ENCODE data around the gene CXXC5. TPM values are rescaled to one million over a fixed set of nuclear protein-coding genes. Genes with fewer than 3 reads are reported as not detected.

CXXC5 gene
- total RNA-seq, 4 donors from 2014 or later = 26.5 to 50.7 (median 36.2) TPM

- 56% methylated on average over 16 of the region's 16 CpGs; no CpG with 5 or more reads in 1 of the 2 donors for WGBS, 2 donors (ENCODE audit: low coverage in 1 of 2)
- in situ Hi-C loops (cut with MboI; ENCODE audit: low pct_ligation_motif_present in 1 of 4, low pct_unique_long_range_greater_than_20kb in 1 of 4, low sequenced_read_pairs in 3 of 4) = loop anchor here in 2 of 4 donors (10.0 to 25.0 kb wide), 2 partner anchors 52 to 119 kb away; no protein-coding TSS in a partner anchor
Observed at GRCh38 chr5:139642891-139643871, 5.0 kb upstream of the CXXC5 start.

GRCh38 chr5:139644001-139644456 lies 4.1 kb upstream of the CXXC5 start:
- in situ Hi-C loops (cut with MboI; ENCODE audit: low pct_ligation_motif_present in 1 of 4, low pct_unique_long_range_greater_than_20kb in 1 of 4, low sequenced_read_pairs in 3 of 4) = loop anchor here in 2 of 4 donors (10.0 to 25.0 kb wide), 2 partner anchors 51 to 118 kb away; no protein-coding TSS in a partner anchor
- H3K9me3 ChIP-seq = no peaks in the 10 kb centered on the region
- H3K4me1 ChIP-seq = peaks cover 13 to 49% (median 42%) of the 10 kb centered on the region in 4 donors
- no peaks in the 10 kb centered on the region for H3K36me3 ChIP-seq
- intact Hi-C loops (cut with DNase I; ENCODE audit: low total_unique reads) = no loop called here
- H3K4me3 ChIP-seq = no peak overlapping the region
- no peaks in the 10 kb centered on the region for H3K27me3 ChIP-seq
- 80% methylated on average over 5 of the region's 5 CpGs; no CpG with 5 or more reads in 1 of the 2 donors for WGBS, 2 donors (ENCODE audit: low coverage in 1 of 2)
- peak overlapping the region; percentile 65 to 86 (median 77) for H3K27ac ChIP-seq
- TF ChIP-seq CTCF (IDR thresholded peaks at IDR 0.05) (no peak), POLR2AphosphoS5 (IDR thresholded peaks at IDR 0.05) (no peak), POLR2A (IDR thresholded peaks at IDR 0.05) (no peak), EP300 (IDR thresholded peaks at IDR 0.05; ENCODE audit: low read depth) (no peak)
- DNase-seq = peak; percentile 13

More at GRCh38 chr5:139642891-139643871, 5.0 kb upstream of the CXXC5 start:
- Histone ChIP-seq H3K9me3 (no peaks in the 10 kb centered on the region), H3K36me3 (no peaks in the 10 kb centered on the region), H3K4me3 (no peak overlapping the region), H3K27ac (peak overlapping the region; percentile 65 to 86 (median 77)), H3K27me3 (no peaks in the 10 kb centered on the region), H3K4me1 (peaks cover 22 to 55% (median 50%) of the 10 kb centered on the region in 4 donors)
- intact Hi-C loops (cut with DNase I; ENCODE audit: low total_unique reads) = no loop called here
- no peak for TF ChIP-seq EP300 (IDR thresholded peaks at IDR 0.05; ENCODE audit: low read depth)
- TF ChIP-seq POLR2AphosphoS5 (IDR thresholded peaks at IDR 0.05) = peak in 2 of 3 donors; percentile 51
- TF ChIP-seq CTCF (IDR thresholded peaks at IDR 0.05) = no peak
- TF ChIP-seq POLR2A (IDR thresholded peaks at IDR 0.05) = no peak
- peak; percentile 88 for DNase-seq

DNA sequence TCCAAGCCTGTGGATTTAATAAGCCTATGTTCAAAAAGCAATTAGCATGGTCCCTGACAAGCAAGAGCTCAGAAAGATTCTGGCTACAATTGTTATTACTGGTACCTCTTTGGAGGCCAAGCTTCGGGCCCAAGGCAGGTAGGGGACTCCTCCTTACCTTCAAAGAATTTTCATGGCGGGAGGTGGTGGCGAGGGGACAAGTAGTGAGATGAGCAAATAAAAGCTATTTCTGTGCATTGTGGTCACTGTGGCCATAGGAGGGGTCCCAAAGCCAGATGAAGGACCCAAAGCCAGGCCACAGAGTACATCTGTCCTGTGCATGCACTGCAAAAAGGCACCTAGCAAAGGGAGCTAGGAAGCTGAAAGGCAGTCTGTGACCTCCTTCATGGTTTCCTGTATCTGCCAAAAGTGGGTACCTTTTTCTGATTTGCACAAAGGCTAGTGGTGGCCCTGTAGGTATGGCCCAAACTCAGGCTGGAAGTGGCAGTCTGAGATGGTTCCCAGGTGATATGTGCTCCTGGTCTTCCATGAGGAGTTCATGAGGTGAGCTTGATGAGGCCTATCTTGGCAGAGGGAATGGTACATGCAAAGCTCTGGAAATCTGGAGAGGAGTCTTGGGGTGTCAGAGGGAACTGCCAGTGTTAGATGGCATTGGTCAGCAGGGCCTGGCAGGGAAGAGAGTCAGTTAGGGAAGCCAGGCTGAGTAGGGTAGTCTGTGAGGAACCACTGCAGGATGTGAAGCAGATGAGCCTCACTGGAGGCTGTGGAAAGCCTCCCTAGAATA lies 3.3 kb upstream of the CXXC5 start:
- H3K27me3 ChIP-seq = no peaks in the 10 kb centered on the region
- peak overlapping the region in 1 of 4 donors; percentile 86 for H3K27ac ChIP-seq
- in situ Hi-C loops (cut with MboI; ENCODE audit: low pct_ligation_motif_present in 1 of 4, low pct_unique_long_range_greater_than_20kb in 1 of 4, low sequenced_read_pairs in 3 of 4) = loop anchor here in 2 of 4 donors (10.0 to 25.0 kb wide), 2 partner anchors 50 to 117 kb away; no protein-coding TSS in a partner anchor
- intact Hi-C loops (cut with DNase I; ENCODE audit: low total_unique reads) = no loop called here
- TF ChIP-seq EP300 (IDR thresholded peaks at IDR 0.05; ENCODE audit: low read depth) (no peak), POLR2AphosphoS5 (IDR thresholded peaks at IDR 0.05) (no peak), CTCF (IDR thresholded peaks at IDR 0.05) (no peak), POLR2A (IDR thresholded peaks at IDR 0.05) (no peak)
- no peak overlapping the region for H3K4me3 ChIP-seq
- WGBS, 2 donors (ENCODE audit: low coverage in 1 of 2) = 80 to 90% methylated on average over 1 to 3 of the region's 3 CpGs
- no peak for DNase-seq
- H3K4me1 ChIP-seq = peaks cover 13 to 55% (median 44%) of the 10 kb centered on the region in 4 donors
- no peaks in the 10 kb centered on the region for H3K36me3 ChIP-seq
- no peaks in the 10 kb centered on the region for H3K9me3 ChIP-seq
